HCT116 (cell line): ENCODE data around the gene DNAAF5. TPM values are rescaled to one million over a fixed set of nuclear protein-coding genes. Genes with fewer than 3 reads are reported as not detected.
A peak's percentile ranks its signal among the peaks of the same experiment; 100 is the strongest.

ENCODE experiments used
- ATAC-seq: fragments of 200-7000 bp; cut with Tn5 transposase; 2 replicates; pipeline ENCODE4 v1.9.1; 2020; ENCODE audit warnings: mild to moderate bottlenecking, moderate library complexity
- BruUV-seq: library from RNA; stranded (reverse); fragments of 400-500 nt; replicated peaks from 2 replicates; lab custom pipeline; 2021; lab: Mats Ljungman, UMichigan
- CTCF ChIA-PET: fragments of 300-600 bp; sonication (Branson Sonifier 250); formaldehyde crosslinking; loops from one replicate; lab custom pipeline; 2021; ENCODE audit warnings: antibody characterized with exemption; lab: Charles Lee
- POLR2A ChIA-PET: fragments of 300-600, 350-600 bp; sonication (Branson Sonifier 250); formaldehyde crosslinking; loops from one replicate; lab custom pipeline; 2021; ENCODE audit warnings: antibody characterized with exemption; lab: Charles Lee
- RAD21 ChIA-PET, 2 experiments: fragments of 300-600 bp; sonication (Branson Sonifier 250); formaldehyde crosslinking; loops; one replicate each; lab custom pipeline; 2023; ENCODE audit warnings: low total read pairs in 2 of 2; ENCODE audit not compliant: uncharacterized antibody in 2 of 2, unreplicated experiment in 2 of 2, low non-redundant PET in 1 of 2; lab: Charles Lee
- DNase-seq: peaks from one replicate; pipeline ENCODE4 v3.0.0-alpha.2; 2010; ENCODE audit warnings: low read depth, low spot score
- H2AFZ ChIP-seq: fragments of 200-600 bp; shearing (Covaris generic), sonication (generic); 2 replicates; pipeline ENCODE4 v1.6.1; 2017; ENCODE audit warnings: low read depth, mixed run types, mixed read lengths, antibody characterized with exemption, low read length; ENCODE audit not compliant: poor library complexity, severe bottlenecking
- H3K27ac ChIP-seq: 2 replicates; pipeline ENCODE4 v1.5.1; 2012; ENCODE audit warnings: low read depth, low read length
- H3K27me3 ChIP-seq: fragments of 200-600 bp; sonication (generic); 2 replicates; pipeline ENCODE4 v1.6.1; 2016; ENCODE audit warnings: mixed run types, low read length, mixed read lengths; ENCODE audit not compliant: insufficient read depth
- H3K36me3 ChIP-seq, 2 experiments: fragments of 200-500 bp in 1 of 2; fragments of 200-600 bp in 1 of 2; sonication (Bioruptor generic) in 1 of 2; sonication (generic) in 1 of 2; 2 replicates each; pipeline versions ENCODE4 v1.5.1 to v1.6.1; 2014 to 2016; ENCODE audit warnings: low read length in 2 of 2, inconsistent platforms in 1 of 2, mixed read lengths in 1 of 2, mixed run types in 1 of 2; ENCODE audit not compliant: insufficient read depth in 2 of 2, control insufficient read depth in 1 of 2
- H3K4me1 ChIP-seq, 2 experiments: fragments of 200-600 bp in 1 of 2; sonication (generic) in 1 of 2; 2 replicates each; pipeline versions ENCODE4 v1.5.1 to v1.6.1; 2012 to 2017; ENCODE audit warnings: low read length in 2 of 2, inconsistent platforms in 1 of 2, mild to moderate bottlenecking in 1 of 2, mixed read lengths in 1 of 2, mixed run types in 1 of 2, moderate library complexity in 1 of 2; ENCODE audit not compliant: insufficient read depth in 2 of 2, control insufficient read depth in 1 of 2
- H3K4me2 ChIP-seq: fragments of 200-600 bp; sonication (generic); 2 replicates; pipeline ENCODE4 v1.6.1; 2017; ENCODE audit warnings: mixed run types, low read length, mixed read lengths
- H3K4me3 ChIP-seq, 2 experiments: fragments of 200-600 bp in 1 of 2; sonication (generic) in 1 of 2; replicated peaks in 1 of 2; 2 replicates each; pipeline ENCODE4 v1.5.1; 2011 to 2016; ENCODE audit warnings: low read length in 2 of 2, control low read depth in 1 of 2, low read depth in 1 of 2, mild to moderate bottlenecking in 1 of 2, mixed read lengths in 1 of 2, mixed run types in 1 of 2
- H3K79me2 ChIP-seq: fragments of 200-600 bp; sonication (generic); 2 replicates; pipeline ENCODE4 v1.6.1; 2017; ENCODE audit warnings: mild to moderate bottlenecking, mixed run types, low read length, moderate library complexity, mixed read lengths; ENCODE audit not compliant: insufficient read depth
- H3K9ac ChIP-seq: fragments of 200-600 bp; sonication (generic); 2 replicates; pipeline ENCODE4 v1.6.1; 2016; ENCODE audit warnings: low read length, mixed read lengths
- H3K9me2 ChIP-seq: fragments of 200-600 bp; sonication (generic), shearing (Covaris generic); 2 replicates; pipeline ENCODE4 v1.6.1; 2017; ENCODE audit warnings: mixed run types, mild to moderate bottlenecking, moderate library complexity; ENCODE audit not compliant: insufficient read depth
- H3K9me3 ChIP-seq, 2 experiments: fragments of 200-500 bp in 1 of 2; fragments of 200-600 bp in 1 of 2; sonication (Bioruptor generic) in 1 of 2; sonication (generic) in 1 of 2; 2 replicates each; pipeline ENCODE4 v1.6.1; 2014 to 2017; ENCODE audit warnings: low read length in 2 of 2, mixed read lengths in 2 of 2, inconsistent platforms in 1 of 2, low read depth in 1 of 2, mild to moderate bottlenecking in 1 of 2, mixed run types in 1 of 2, moderate library complexity in 1 of 2; ENCODE audit not compliant: control insufficient read depth in 1 of 2, insufficient read depth in 1 of 2
- H4K20me1 ChIP-seq: fragments of 200-600 bp; sonication (generic), shearing (Covaris generic); 2 replicates; pipeline ENCODE4 v1.6.1; 2017; ENCODE audit warnings: mixed run types, mild to moderate bottlenecking, moderate library complexity; ENCODE audit not compliant: insufficient read depth
- CBX3 ChIP-seq: IDR thresholded peaks from 2 replicates; pipeline ENCODE4 v1.6.1; 2012; ENCODE audit warnings: low read depth
- EGR1 ChIP-seq: IDR thresholded peaks from 2 replicates; pipeline ENCODE4 v1.6.1; 2012; ENCODE audit warnings: low read depth
- ELF1 ChIP-seq: IDR thresholded peaks from 2 replicates; pipeline ENCODE4 v1.6.1; 2012; ENCODE audit warnings: low read depth, borderline replicate concordance
- EZH2 ChIP-seq: fragments of 200-600 bp; sonication (generic); IDR thresholded peaks from 2 replicates; pipeline ENCODE4 v1.6.1; 2017; ENCODE audit warnings: antibody characterized with exemption, mixed run types
- EZH2phosphoT487 ChIP-seq: fragments of 200-600 bp; IDR thresholded peaks from 2 replicates; pipeline ENCODE4 v1.6.1; 2018; ENCODE audit warnings: antibody characterized with exemption, borderline replicate concordance
- FOSL1 ChIP-seq: IDR thresholded peaks from 2 replicates; pipeline ENCODE4 v1.6.1; 2012; ENCODE audit warnings: low read depth
- JUND ChIP-seq: IDR thresholded peaks from 2 replicates; pipeline ENCODE4 v1.6.1; 2012
- MAX ChIP-seq: IDR thresholded peaks from 2 replicates; pipeline ENCODE4 v1.6.1; 2012
- POLR2A ChIP-seq: IDR thresholded peaks from 2 replicates; pipeline ENCODE4 v1.7.0; 2011; ENCODE audit warnings: borderline replicate concordance; ENCODE audit not compliant: insufficient read depth, insufficient read length; ENCODE audit errors: extremely low read depth
- POLR2AphosphoS5 ChIP-seq: IDR thresholded peaks from 2 replicates; pipeline ENCODE4 v1.6.1; 2011; ENCODE audit warnings: mild to moderate bottlenecking, low read depth, low read length, moderate library complexity
- RAD21 ChIP-seq: IDR thresholded peaks from 2 replicates; pipeline ENCODE4 v1.6.1; 2012; ENCODE audit warnings: low read depth, mild to moderate bottlenecking
- SIN3A ChIP-seq: IDR thresholded peaks from 2 replicates; pipeline ENCODE4 v1.6.1; 2012; ENCODE audit warnings: low read depth
- SP1 ChIP-seq: IDR thresholded peaks from 2 replicates; pipeline ENCODE4 v1.6.1; 2012; ENCODE audit warnings: low read depth
- SRF ChIP-seq: IDR thresholded peaks from 2 replicates; pipeline ENCODE4 v1.6.1; 2012; ENCODE audit warnings: low read depth
- TCF7L2 ChIP-seq: IDR thresholded peaks from 2 replicates; pipeline ENCODE4 v1.7.0; 2011; ENCODE audit warnings: borderline replicate concordance, inconsistent platforms; ENCODE audit not compliant: insufficient read depth, insufficient read length; ENCODE audit errors: extremely low read depth
- YY1 ChIP-seq: IDR thresholded peaks from 2 replicates; pipeline ENCODE4 v1.6.1; 2011; ENCODE audit warnings: low read length, low read depth, moderate library complexity, mild to moderate bottlenecking; ENCODE audit not compliant: insufficient replicate concordance; ENCODE audit errors: extremely low read depth
- ZFX ChIP-seq: fragments of 450-650 bp; IDR thresholded peaks from 2 replicates; pipeline ENCODE4 v1.6.1; 2017
- intact Hi-C: fragments of 100-400 bp; cut with micrococcal nuclease; formaldehyde crosslinking; loops from 2 replicates; pipeline ENCODE4 v1.10.0; 2022
- total RNA-seq: library from RNA; stranded (reverse); gene quantifications from one replicate; pipeline ENCODE4 v1.2.1, GENCODE V29; 2021; ENCODE audit not compliant: unreplicated experiment
- TF ChIP-seq, protein P1 (sequence below), 3 experiments: fragments of 200-600 bp in 1 of 3; sonication (generic) in 1 of 3; IDR thresholded peaks in 2 of 3; conservative IDR thresholded peaks in 1 of 3; 2 replicates each; pipeline ENCODE4 v1.5.1; 2012 to 2017; ENCODE audit warnings: low read depth in 2 of 3, low read length in 2 of 3, antibody characterized with exemption in 1 of 3, borderline replicate concordance in 1 of 3, control low read depth in 1 of 3, mild to moderate bottlenecking in 1 of 3, mixed read lengths in 1 of 3, mixed run types in 1 of 3, moderate library complexity in 1 of 3; ENCODE audit not compliant: insufficient read depth in 1 of 3
- TF ChIP-seq, protein P2 (sequence below): IDR thresholded peaks from 2 replicates; pipeline ENCODE4 v1.6.1; 2011; ENCODE audit warnings: mild to moderate bottlenecking, low read length, moderate library complexity; ENCODE audit not compliant: insufficient replicate concordance; ENCODE audit errors: extremely low read depth

DNAAF5 gene
- total RNA-seq, 1 experiment from 2014 or later: 69.4 TPM

- no peak for DNase-seq
Observed at GRCh38 chr7:728602-729001, 2.1 kb downstream of the DNAAF5 start.

More at GRCh38 chr7:728602-729001, 2.1 kb downstream of the DNAAF5 start:
- peak overlapping the region; percentile 79 for H3K4me2 ChIP-seq
- TF ChIP-seq, protein P1, sequence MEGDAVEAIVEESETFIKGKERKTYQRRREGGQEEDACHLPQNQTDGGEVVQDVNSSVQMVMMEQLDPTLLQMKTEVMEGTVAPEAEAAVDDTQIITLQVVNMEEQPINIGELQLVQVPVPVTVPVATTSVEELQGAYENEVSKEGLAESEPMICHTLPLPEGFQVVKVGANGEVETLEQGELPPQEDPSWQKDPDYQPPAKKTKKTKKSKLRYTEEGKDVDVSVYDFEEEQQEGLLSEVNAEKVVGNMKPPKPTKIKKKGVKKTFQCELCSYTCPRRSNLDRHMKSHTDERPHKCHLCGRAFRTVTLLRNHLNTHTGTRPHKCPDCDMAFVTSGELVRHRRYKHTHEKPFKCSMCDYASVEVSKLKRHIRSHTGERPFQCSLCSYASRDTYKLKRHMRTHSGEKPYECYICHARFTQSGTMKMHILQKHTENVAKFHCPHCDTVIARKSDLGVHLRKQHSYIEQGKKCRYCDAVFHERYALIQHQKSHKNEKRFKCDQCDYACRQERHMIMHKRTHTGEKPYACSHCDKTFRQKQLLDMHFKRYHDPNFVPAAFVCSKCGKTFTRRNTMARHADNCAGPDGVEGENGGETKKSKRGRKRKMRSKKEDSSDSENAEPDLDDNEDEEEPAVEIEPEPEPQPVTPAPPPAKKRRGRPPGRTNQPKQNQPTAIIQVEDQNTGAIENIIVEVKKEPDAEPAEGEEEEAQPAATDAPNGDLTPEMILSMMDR (IDR thresholded peaks at IDR 0.05 in 2 of 3, conservative IDR thresholded peaks at IDR 0.05 in 1 of 3; ENCODE audit: borderline replicate concordance in 1 of 3, insufficient read depth in 1 of 3, low read depth in 2 of 3, low read length in 2 of 3): no peak
- no peak for TF ChIP-seq EZH2
- TF ChIP-seq JUND: no peak
- TF ChIP-seq, protein P2, sequence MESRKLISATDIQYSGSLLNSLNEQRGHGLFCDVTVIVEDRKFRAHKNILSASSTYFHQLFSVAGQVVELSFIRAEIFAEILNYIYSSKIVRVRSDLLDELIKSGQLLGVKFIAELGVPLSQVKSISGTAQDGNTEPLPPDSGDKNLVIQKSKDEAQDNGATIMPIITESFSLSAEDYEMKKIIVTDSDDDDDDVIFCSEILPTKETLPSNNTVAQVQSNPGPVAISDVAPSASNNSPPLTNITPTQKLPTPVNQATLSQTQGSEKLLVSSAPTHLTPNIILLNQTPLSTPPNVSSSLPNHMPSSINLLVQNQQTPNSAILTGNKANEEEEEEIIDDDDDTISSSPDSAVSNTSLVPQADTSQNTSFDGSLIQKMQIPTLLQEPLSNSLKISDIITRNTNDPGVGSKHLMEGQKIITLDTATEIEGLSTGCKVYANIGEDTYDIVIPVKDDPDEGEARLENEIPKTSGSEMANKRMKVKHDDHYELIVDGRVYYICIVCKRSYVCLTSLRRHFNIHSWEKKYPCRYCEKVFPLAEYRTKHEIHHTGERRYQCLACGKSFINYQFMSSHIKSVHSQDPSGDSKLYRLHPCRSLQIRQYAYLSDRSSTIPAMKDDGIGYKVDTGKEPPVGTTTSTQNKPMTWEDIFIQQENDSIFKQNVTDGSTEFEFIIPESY: no peak
- no peak for TF ChIP-seq SP1
- no peak for TF ChIP-seq TCF7L2
- no peak for TF ChIP-seq SRF
- no peak for TF ChIP-seq ELF1
- no peak for TF ChIP-seq FOSL1
- no peak for TF ChIP-seq EZH2phosphoT487
- TF ChIP-seq POLR2AphosphoS5: no peak
- no peak for TF ChIP-seq CBX3
- no peak for TF ChIP-seq MAX
- TF ChIP-seq EGR1: no peak
- TF ChIP-seq YY1: no peak
- TF ChIP-seq ZFX: no peak
- no peak for TF ChIP-seq POLR2A
- no peak for TF ChIP-seq RAD21
- no peak for TF ChIP-seq SIN3A
- intact Hi-C loops: loop anchor here (5.0 kb wide), 1 partner anchor 211 kb away; the partner anchor contains the start of gene PDGFA
- no TSS peak for BruUV-seq
- ChIA-PET CTCF (no interaction called here), RAD21 (interaction anchor here in 1 of 2 experiments (0.7 to 0.8 kb wide), 2 partner anchors 142 to 992 kb away, joined by 3 read pairs; no protein-coding TSS in a partner anchor), POLR2A (no interaction called here)
- no peak for ATAC-seq
- H4K20me1 ChIP-seq: no peaks in the 10 kb centered on the region
- H3K9me2 ChIP-seq: no peaks in the 10 kb centered on the region
- peak overlapping the region; percentile 46 for H3K27ac ChIP-seq
- H3K36me3 ChIP-seq: peaks cover 7 to 49% of the 10 kb centered on the region in 2 experiments; a peak in 2 of 4 replicates
- no peaks in the 10 kb centered on the region for H3K27me3 ChIP-seq
- H3K79me2 ChIP-seq: peaks cover 79% of the 10 kb centered on the region
- peaks cover 0 to 17% of the 10 kb centered on the region in 2 experiments; a peak in 1 of 4 replicates for H3K9me3 ChIP-seq
- H2AFZ ChIP-seq: no peak overlapping the region
- H3K9ac ChIP-seq: peak overlapping the region; percentile 61; the same call in 1 of the 2 replicates
- H3K4me1 ChIP-seq: peaks cover 23 to 40% of the 10 kb centered on the region in 2 experiments
- peak overlapping the region in 1 of 2 experiments; percentile 58; a peak in 2 of 4 replicates for H3K4me3 ChIP-seq
